A549 (cell line): ENCODE data around the gene C1orf174. TPM values are rescaled to one million over a fixed set of nuclear protein-coding genes. Genes with fewer than 3 reads are reported as not detected.

ENCODE experiments used
- ATAC-seq, 2 experiments: fragments of 200-7000 bp in 1 of 2; fragments of >200 bp in 1 of 2; cut with Nextera tagmentation in 1 of 2; cut with Tn5 transposase in 1 of 2; 3 replicates each; pipeline versions ENCODE4 v1.8.0 to v1.9.1; 2018 to 2020; ENCODE audit warnings: mild to moderate bottlenecking in 1 of 2, moderate library complexity in 1 of 2
- CTCF ChIA-PET: fragments of 300-600 bp; sonication (Branson Sonifier 250); formaldehyde crosslinking; extraction: SDS; loops from one replicate; lab custom pipeline; 2021; ENCODE audit warnings: antibody characterized with exemption, inconsistent platforms; lab: Yijun Ruan, JAX
- POLR2A ChIA-PET: fragments of 350-600 bp; formaldehyde crosslinking; extraction: SDS; loops from one replicate; lab custom pipeline; 2021; ENCODE audit warnings: antibody characterized with exemption, inconsistent platforms; lab: Yijun Ruan, JAX
- DNase-seq, 2 experiments: peaks; one replicate each; pipeline versions ENCODE4 v3.0.0 to v3.0.0-alpha.2; 2011 to 2016; ENCODE audit warnings: low read depth in 1 of 2, low spot score in 1 of 2
- FAIRE-seq: peaks from 2 replicates; lab custom pipeline; 2011; peaks lifted over from hg19 to GRCh38; lab: Jason Lieb, UNC
- H3K27ac ChIP-seq, 2 experiments: fragments of >200 bp; sonication (Bioruptor Twin); formaldehyde crosslinking; 3 replicates each; pipeline ENCODE4 v1.5.1; 2016 to 2017
- H3K4me1 ChIP-seq: fragments of >200 bp; sonication (Bioruptor Twin); formaldehyde crosslinking; 3 replicates; pipeline ENCODE4 v1.6.1; 2016
- H3K4me2 ChIP-seq: fragments of >200 bp; sonication (Bioruptor Twin); formaldehyde crosslinking; 3 replicates; pipeline ENCODE4 v1.6.1; 2016
- H3K4me3 ChIP-seq: fragments of >200 bp; sonication (Bioruptor Twin); formaldehyde crosslinking; 3 replicates; pipeline ENCODE4 v1.5.1; 2016
- H3K9me3 ChIP-seq: fragments of >200 bp; sonication (Bioruptor Twin); formaldehyde crosslinking; 3 replicates; pipeline ENCODE4 v1.6.1; 2016
- CEBPB ChIP-seq, 2 experiments: fragments of >200 bp in 1 of 2; sonication (Bioruptor Twin) in 1 of 2; formaldehyde crosslinking in 1 of 2; IDR thresholded peaks; 2 replicates each; pipeline ENCODE4 v1.6.1; 2012 to 2016
- CHD2 ChIP-seq: fragments of 150-350 bp; IDR thresholded peaks from 2 replicates; pipeline ENCODE4 v1.6.1; 2014; ENCODE audit warnings: low read length; ENCODE audit not compliant: partially characterized antibody
- E2F6 ChIP-seq: IDR thresholded peaks from 2 replicates; pipeline ENCODE4 v1.6.1; 2012; ENCODE audit warnings: low read depth, borderline replicate concordance
- ESRRA ChIP-seq: fragments of 150-350 bp; IDR thresholded peaks from 2 replicates; pipeline ENCODE4 v1.6.1; 2014; ENCODE audit warnings: mild to moderate bottlenecking, low read length, borderline replicate concordance
- FOXS1 ChIP-seq: fragments of 250-450 bp; sonication (Bioruptor Pico); IDR thresholded peaks from 2 replicates; pipeline ENCODE4 v1.5.0; 2020; ENCODE audit warnings: mild to moderate bottlenecking, moderate library complexity
- GATA3 ChIP-seq: IDR thresholded peaks from 2 replicates; pipeline ENCODE4 v1.6.1; 2012; ENCODE audit warnings: borderline replicate concordance
- HES2 ChIP-seq: fragments of >200 bp; sonication (Bioruptor Twin); formaldehyde crosslinking; IDR thresholded peaks from 2 replicates; pipeline ENCODE4 v1.6.1; 2016
- JUN ChIP-seq, 2 experiments: fragments of >200 bp; sonication (Bioruptor Twin); formaldehyde crosslinking; IDR thresholded peaks; 2 replicates in 1 of 2; 3 replicates in 1 of 2; pipeline ENCODE4 v1.6.1; 2016 to 2017
- KDM1A ChIP-seq: fragments of 200-600 bp; sonication (generic); IDR thresholded peaks from 2 replicates; pipeline ENCODE4 v1.6.1; 2016; ENCODE audit warnings: low read depth, mild to moderate bottlenecking
- MAX ChIP-seq: IDR thresholded peaks from 2 replicates; pipeline ENCODE4 v1.6.1; 2012
- MYC ChIP-seq: IDR thresholded peaks from 2 replicates; pipeline ENCODE4 v1.6.1; 2012; ENCODE audit warnings: mild to moderate bottlenecking, inconsistent platforms, low read length, improper control_type of control experiment, borderline replicate concordance
- NPAS2 ChIP-seq: fragments of 250-450 bp; sonication (Bioruptor Pico); IDR thresholded peaks from 2 replicates; pipeline ENCODE4 v1.8.0; 2022; ENCODE audit warnings: mild to moderate bottlenecking, moderate library complexity, borderline replicate concordance
- POLR2A ChIP-seq: IDR thresholded peaks from 2 replicates; pipeline ENCODE4 v1.6.1; 2012; ENCODE audit warnings: mild to moderate bottlenecking, low read length
- REST ChIP-seq: fragments of 200-600 bp; sonication (generic); IDR thresholded peaks from 2 replicates; pipeline ENCODE4 v1.6.1; 2016; ENCODE audit warnings: antibody characterized with exemption, mild to moderate bottlenecking, moderate library complexity
- RFX5 ChIP-seq: fragments of 450-650 bp; IDR thresholded peaks from 2 replicates; pipeline ENCODE4 v1.7.1; 2014; ENCODE audit warnings: antibody characterized with exemption, mild to moderate bottlenecking, moderate library complexity
- USF2 ChIP-seq: fragments of 450-650 bp; IDR thresholded peaks from 2 replicates; pipeline ENCODE4 v1.6.1; 2014; ENCODE audit warnings: antibody characterized with exemption
- ZFP36 ChIP-seq: fragments of 450-650 bp; IDR thresholded peaks from 2 replicates; pipeline ENCODE4 v1.6.1; 2014; ENCODE audit warnings: borderline replicate concordance; ENCODE audit not compliant: partially characterized antibody
- WGBS: methylation state at CpG from one replicate; pipeline ENCODE4 v1.1.6; 2017; ENCODE audit errors: missing lambda C conversion rate; 5-methylcytosine and 5-hydroxymethylcytosine counted together
- polyA minus RNA-seq: library from RNA; depleted of rRNA, polyadenylated mRNA; stranded (reverse); fragments of >200 nt; gene quantifications from 2 replicates; pipeline ENCODE4 v1.2.3, GENCODE V29; 2011; rRNA and poly(A)+ RNA removed
- polyA plus RNA-seq, 4 experiments: library from polyadenylated mRNA; depleted of rRNA in 3 of 4; stranded (reverse); fragments of >200 nt; fragmentation: RNase III in 1 of 4; extraction: RNeasy Plus Mini Kit Qiagen cat#74134 plus additional on column Dnase treatment in 1 of 4; gene quantifications; 2 replicates in 3 of 4; 3 replicates in 1 of 4; pipeline ENCODE4 v1.2.3, GENCODE V29; 2011 to 2017

C1orf174 gene
- polyA plus RNA-seq (2011; rRNA removed) = 26.3 and 29.7 TPM in 2 replicates
- 28.3 and 29.6 TPM in 2 replicates for polyA plus RNA-seq (2012; cell fraction: cytosol; rRNA removed)
- 30.5 and 38.0 TPM in 2 replicates for polyA plus RNA-seq (2012; cell fraction: nucleus; rRNA removed)
- 23.6 to 23.9 TPM (median 23.7 TPM) in 3 replicates for polyA plus RNA-seq (2017; fragmentation: RNase III; extraction: RNeasy Plus Mini Kit Qiagen cat#74134 plus additional on column Dnase treatment)
- polyA minus RNA-seq = 25.5 and 26.0 TPM in 2 replicates

- H3K27ac ChIP-seq = peak within 1 kb of the TSS; percentile 94 to 99
- H3K9me3 ChIP-seq = no peaks in the 10 kb centered on the region
- ATAC-seq = peak; percentile 88 to 90
- ChIA-PET POLR2A (no interaction called here), CTCF (interaction anchor here (0.8 to 1.6 kb wide), 2 partner anchors 41 to 43 kb away, joined by 3 to 4 read pairs; partner anchors contain the start of gene DFFB)
- 0 out of 3 replicates have a peak, but pooled peaks cover 3% of the 10 kb centered on the region for H3K4me1 ChIP-seq
- H3K4me2 ChIP-seq = peak within 1 kb of the TSS; percentile 96
- 0% methylated on average over 13 of the region's 58 CpGs for WGBS
- FAIRE-seq = peak; percentile 36
- peak within 1 kb of the TSS; percentile 81 for H3K4me3 ChIP-seq
- DNase-seq = peak; percentile 81 to 97
- no peak for TF ChIP-seq FOXS1
- TF ChIP-seq JUN (IDR thresholded peaks at IDR 0.05) = peak; percentile 17 to 41; a peak in 2 of 5 replicates
- TF ChIP-seq POLR2A = peak; percentile 50
- peak in 1 of 2 experiments; percentile 77; a peak in 3 of 4 replicates for TF ChIP-seq CEBPB (IDR thresholded peaks at IDR 0.05)
- 0 out of 2 replicates have a peak, but pooled peaks have one; percentile 28 for TF ChIP-seq E2F6
- no peak for TF ChIP-seq RFX5
- peak; percentile 5; the same call in 1 of the 2 replicates for TF ChIP-seq MAX
- TF ChIP-seq ZFP36 = no peak
- TF ChIP-seq CHD2 = no peak
- TF ChIP-seq HES2 = no peak
- peak; percentile 73 for TF ChIP-seq USF2
- TF ChIP-seq KDM1A = peak; percentile 60; the same call in 1 of the 2 replicates
- no peak; the same call in 1 of the 2 replicates for TF ChIP-seq MYC
- no peak for TF ChIP-seq ESRRA
These were observed at the start of gene C1orf174 for GRCh38 chr1:3900150-3900968. TSS of gene C1orf174 (minus strand) at chr1:3900272. CDS start at chr1:3900186, 86 bp downstream.

- POLR2A ChIA-PET = no interaction called here
- Histone ChIP-seq H3K4me2 (no peak overlapping the region), H3K27ac (no peak overlapping the region), H3K9me3 (no peaks in the 10 kb centered on the region; the same call in 2 of the 3 replicates), H3K4me3 (no peak overlapping the region), H3K4me1 (no peaks in the 10 kb centered on the region; the same call in 2 of the 3 replicates)
- CTCF ChIA-PET = no interaction called here
- ATAC-seq (peak in 1 of 2 experiments; percentile 48; a peak in 1 of 6 replicates), FAIRE-seq (no peak), DNase-seq (peak in 1 of 2 experiments; percentile 19)
- TF ChIP-seq NPAS2 (CRISPR knock-in tag) (no peak), E2F6 (no peak), HES2 (no peak), REST (no peak), GATA3 (no peak)
- 2% methylated on average over 6 of the region's 9 CpGs for whole genome bisulfite sequencing
These were observed 48.3 kb upstream of the C1orf174 start for GRCh38 chr1:3948344-3948743.
